Neural progenitor cell (in vitro differentiated cells): ENCODE results near the gene UNC13C. TPM values are rescaled to one million over a fixed set of nuclear protein-coding genes. Genes with fewer than 3 reads are reported as not detected.

Experiments used
- DNase-seq: peaks from one replicate; pipeline ENCODE4 v3.0.0-alpha.2; 2016; ENCODE audit warnings: low spot score
- H2AFZ ChIP-seq: fragments of 200-600 bp; sonication (generic); replicated peaks from 2 replicates; pipeline ENCODE4 v1.6.1; 2016; ENCODE audit warnings: antibody characterized with exemption
- H3F3A ChIP-seq: fragments of 200-600 bp; sonication (generic); 2 replicates; pipeline ENCODE4 v1.6.1; 2016; ENCODE audit warnings: antibody characterized with exemption, low read depth
- H3K27ac ChIP-seq: fragments of 200-600 bp; sonication (generic); 2 replicates; pipeline ENCODE4 v1.5.1; 2016; ENCODE audit warnings: mild to moderate bottlenecking
- H3K27me3 ChIP-seq: fragments of 200-600 bp; sonication (generic); 2 replicates; pipeline ENCODE4 v1.6.1; 2016; ENCODE audit warnings: mild to moderate bottlenecking, moderate library complexity
- H3K36me3 ChIP-seq: fragments of 200-600 bp; sonication (generic); 2 replicates; pipeline ENCODE4 v1.5.1; 2016
- H3K4me1 ChIP-seq: fragments of 200-600 bp; sonication (generic); 2 replicates; pipeline ENCODE4 v1.6.1; 2016; ENCODE audit warnings: mixed run types
- H3K4me2 ChIP-seq: fragments of 200-600 bp; sonication (generic); 2 replicates; pipeline ENCODE4 v1.6.1; 2016
- H3K4me3 ChIP-seq: fragments of 200-600 bp; sonication (generic); 2 replicates; pipeline ENCODE4 v1.5.1; 2016
- H3K79me2 ChIP-seq: fragments of 200-600 bp; sonication (generic); 2 replicates; pipeline ENCODE4 v1.6.1; 2016; ENCODE audit warnings: low read depth
- H3K9ac ChIP-seq: fragments of 200-600 bp; sonication (generic); 2 replicates; pipeline ENCODE4 v1.6.1; 2016
- H3K9me3 ChIP-seq: fragments of 200-600 bp; sonication (generic); 2 replicates; pipeline ENCODE4 v1.5.1; 2016; ENCODE audit warnings: low read depth
- H4K20me1 ChIP-seq: fragments of 200-600 bp; sonication (generic); 2 replicates; pipeline ENCODE4 v1.6.1; 2016; ENCODE audit warnings: low read depth
- H3K27ac Mint-ChIP-seq: 3 replicates; pipeline ENCODE4 v1.8.0; 2021; ENCODE audit warnings: mixed read lengths
- H3K27me3 Mint-ChIP-seq: 2 replicates; pipeline ENCODE4 v1.8.0; 2022; ENCODE audit warnings: low read depth, mild to moderate bottlenecking, inconsistent platforms, moderate library complexity, mixed read lengths; ENCODE audit not compliant: insufficient read depth
- H3K36me3 Mint-ChIP-seq: 3 replicates; pipeline ENCODE4 v1.8.0; 2021; ENCODE audit warnings: mixed read lengths
- H3K4me1 Mint-ChIP-seq: 3 replicates; pipeline ENCODE4 v1.8.0; 2021; ENCODE audit warnings: mixed read lengths
- H3K4me3 Mint-ChIP-seq: 3 replicates; pipeline ENCODE4 v1.8.0; 2021; ENCODE audit warnings: mild to moderate bottlenecking, moderate library complexity, mixed read lengths
- H3K9me3 Mint-ChIP-seq: 3 replicates; pipeline ENCODE4 v1.8.0; 2020; ENCODE audit warnings: mixed read lengths
- EZH2 ChIP-seq: fragments of 200-600 bp; sonication (generic); IDR thresholded peaks from 2 replicates; pipeline ENCODE4 v1.6.1; 2017; ENCODE audit warnings: antibody characterized with exemption, mild to moderate bottlenecking, moderate library complexity
- EZH2phosphoT487 ChIP-seq: fragments of 200-600 bp; sonication (generic); IDR thresholded peaks from 2 replicates; pipeline ENCODE4 v1.6.1; 2017; ENCODE audit warnings: antibody characterized with exemption
- total RNA-seq: library from RNA; depleted of rRNA; stranded (reverse); fragments of >200 nt; gene quantifications from 2 replicates; pipeline ENCODE4 v1.2.3, GENCODE V29; 2015; ENCODE audit warnings: low replicate concordance
- TF ChIP-seq, protein P1 (sequence below): fragments of 200-600 bp; sonication (generic); IDR thresholded peaks from 2 replicates; pipeline ENCODE4 v1.5.1; 2017; ENCODE audit warnings: antibody characterized with exemption, mild to moderate bottlenecking

Gene UNC13C
- total RNA-seq, 1 donor from 2014 or later: not detected

- Histone ChIP-seq H3K27me3 (no peaks in the 10 kb centered on the region), H2AFZ (no peak overlapping the region), H3K9ac (no peak overlapping the region), H3K79me2 (no peaks in the 10 kb centered on the region), H3K9me3 (peaks cover 10% of the 10 kb centered on the region), H3K4me2 (no peak overlapping the region), H3K4me1 (no peaks in the 10 kb centered on the region), H4K20me1 (no peaks in the 10 kb centered on the region), H3K4me3 (no peak overlapping the region), H3K36me3 (no peaks in the 10 kb centered on the region), H3K27ac (no peak overlapping the region), H3F3A (no peaks in the 10 kb centered on the region)
- H3K9me3 Mint-ChIP-seq: no peaks in the 10 kb centered on the region
- H3K36me3 Mint-ChIP-seq: no peaks in the 10 kb centered on the region
- H3K4me3 Mint-ChIP-seq: no peak overlapping the region
- no peak for DNase-seq
- TF ChIP-seq, protein P1, sequence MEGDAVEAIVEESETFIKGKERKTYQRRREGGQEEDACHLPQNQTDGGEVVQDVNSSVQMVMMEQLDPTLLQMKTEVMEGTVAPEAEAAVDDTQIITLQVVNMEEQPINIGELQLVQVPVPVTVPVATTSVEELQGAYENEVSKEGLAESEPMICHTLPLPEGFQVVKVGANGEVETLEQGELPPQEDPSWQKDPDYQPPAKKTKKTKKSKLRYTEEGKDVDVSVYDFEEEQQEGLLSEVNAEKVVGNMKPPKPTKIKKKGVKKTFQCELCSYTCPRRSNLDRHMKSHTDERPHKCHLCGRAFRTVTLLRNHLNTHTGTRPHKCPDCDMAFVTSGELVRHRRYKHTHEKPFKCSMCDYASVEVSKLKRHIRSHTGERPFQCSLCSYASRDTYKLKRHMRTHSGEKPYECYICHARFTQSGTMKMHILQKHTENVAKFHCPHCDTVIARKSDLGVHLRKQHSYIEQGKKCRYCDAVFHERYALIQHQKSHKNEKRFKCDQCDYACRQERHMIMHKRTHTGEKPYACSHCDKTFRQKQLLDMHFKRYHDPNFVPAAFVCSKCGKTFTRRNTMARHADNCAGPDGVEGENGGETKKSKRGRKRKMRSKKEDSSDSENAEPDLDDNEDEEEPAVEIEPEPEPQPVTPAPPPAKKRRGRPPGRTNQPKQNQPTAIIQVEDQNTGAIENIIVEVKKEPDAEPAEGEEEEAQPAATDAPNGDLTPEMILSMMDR: no peak
- TF ChIP-seq EZH2phosphoT487 (no peak), EZH2 (no peak)
- no peaks in the 10 kb centered on the region for H3K4me1 Mint-ChIP-seq
- no peaks in the 10 kb centered on the region for H3K27me3 Mint-ChIP-seq
- no peak overlapping the region for H3K27ac Mint-ChIP-seq
These were observed 123.5 kb downstream of the UNC13C start for GRCh38 chr15:54101664-54102270.

GRCh38 chr15:54102704-54103103 lies 124.5 kb downstream of the UNC13C start:
- Histone ChIP-seq H3K79me2 (no peaks in the 10 kb centered on the region), H3K4me2 (no peak overlapping the region), H4K20me1 (no peaks in the 10 kb centered on the region), H3K9me3 (peaks cover 13% of the 10 kb centered on the region), H3K36me3 (no peaks in the 10 kb centered on the region), H3K27ac (no peak overlapping the region), H2AFZ (no peak overlapping the region), H3K27me3 (no peaks in the 10 kb centered on the region), H3K4me1 (no peaks in the 10 kb centered on the region), H3K9ac (no peak overlapping the region), H3F3A (no peaks in the 10 kb centered on the region), H3K4me3 (no peak overlapping the region)
- TF ChIP-seq EZH2 (no peak), EZH2phosphoT487 (no peak)
- TF ChIP-seq, protein P1: no peak
- no peaks in the 10 kb centered on the region for H3K36me3 Mint-ChIP-seq
- no peak overlapping the region for H3K4me3 Mint-ChIP-seq
- no peak for DNase-seq
- H3K27me3 Mint-ChIP-seq: no peaks in the 10 kb centered on the region
- no peaks in the 10 kb centered on the region for H3K4me1 Mint-ChIP-seq
- no peaks in the 10 kb centered on the region for H3K9me3 Mint-ChIP-seq
- H3K27ac Mint-ChIP-seq: no peak overlapping the region

- H2AFZ ChIP-seq: no peak overlapping the region
- H3K4me3 ChIP-seq: no peak overlapping the region
- no peaks in the 10 kb centered on the region for H3K4me1 Mint-ChIP-seq
- H3K9me3 ChIP-seq: peaks cover 23% of the 10 kb centered on the region
- no peak overlapping the region for H3K27ac ChIP-seq
- no peaks in the 10 kb centered on the region for H3K36me3 Mint-ChIP-seq
- H3K4me1 ChIP-seq: no peaks in the 10 kb centered on the region
- no peak for TF ChIP-seq EZH2phosphoT487
- TF ChIP-seq EZH2: no peak
- TF ChIP-seq, protein P1: no peak
- H3K27me3 ChIP-seq: no peaks in the 10 kb centered on the region
- no peak overlapping the region for H3K4me3 Mint-ChIP-seq
- no peak for DNase-seq
- H3F3A ChIP-seq: no peaks in the 10 kb centered on the region
- H3K9ac ChIP-seq: no peak overlapping the region
- H3K27ac Mint-ChIP-seq: no peak overlapping the region
- H3K27me3 Mint-ChIP-seq: peaks cover 2% of the 10 kb centered on the region
- H3K9me3 Mint-ChIP-seq: no peaks in the 10 kb centered on the region
- no peaks in the 10 kb centered on the region for H3K79me2 ChIP-seq
- no peaks in the 10 kb centered on the region for H4K20me1 ChIP-seq
- H3K4me2 ChIP-seq: no peak overlapping the region
- H3K36me3 ChIP-seq: no peaks in the 10 kb centered on the region
These were observed 130.8 kb downstream of the UNC13C start for GRCh38 chr15:54109014-54109413.
